SW480 (cell line): Measurements from ENCODE around the gene ZBTB24.
A peak's percentile ranks its signal among the peaks of the same experiment; 100 is the strongest.

Experiments
- DNase-seq: peaks from one replicate; pipeline ENCODE4 v3.0.0-alpha.2; 2016; ENCODE audit warnings: low spot score

Gene ZBTB24

GRCh38 chr6:109449795-109450673 is 33.0 kb downstream of the ZBTB24 start:
- DNase-seq = no peak

- DNase-seq = no peak
These were observed 33.8 kb downstream of the ZBTB24 start for GRCh38 chr6:109449064-109449794.

GRCh38 chr6:109448615-109449014 is 34.4 kb downstream of the ZBTB24 start:
- no peak for DNase-seq

GRCh38 chr6:109447878-109448555 is 35.0 kb downstream of the ZBTB24 start:
- no peak for DNase-seq

- no peak for DNase-seq
These were observed 35.9 kb downstream of the ZBTB24 start for GRCh38 chr6:109447087-109447486.

GRCh38 chr6:109446541-109446940 is 36.5 kb downstream of the ZBTB24 start:
- DNase-seq = no peak

GRCh38 chr6:109446072-109446471 is 36.9 kb downstream of the ZBTB24 start:
- DNase-seq = no peak

GRCh38 chr6:109445382-109445781 is 37.6 kb downstream of the ZBTB24 start:
- no peak for DNase-seq

- no peak for DNase-seq
These were observed 39.5 kb downstream of the ZBTB24 start for GRCh38 chr6:109443425-109443950.

- no peak for DNase-seq
These were observed 40.6 kb downstream of the ZBTB24 start for GRCh38 chr6:109442393-109442924.

- peak; percentile 44 for DNase-seq
These were observed 41.8 kb downstream of the ZBTB24 start for GRCh38 chr6:109441069-109441816.

GRCh38 chr6:109440331-109441068 is 42.5 kb downstream of the ZBTB24 start, which contains the start of the genes PPIL6 and SMPD2:
Gene PPIL6 (minus strand): TSS chr6:109440628. CDS start chr6:109440590, 38 bp downstream.
Gene SMPD2 (plus strand): TSS chr6:109440724. CDS start chr6:109441122, 398 bp downstream.
- DNase-seq = peak; percentile 75

- no peak for DNase-seq
These were observed 47.0 kb downstream of the ZBTB24 start for GRCh38 chr6:109436041-109436440.

GRCh38 chr6:109434456-109434855 is 48.6 kb downstream of the ZBTB24 start:
- DNase-seq = no peak

- DNase-seq = no peak
These were observed 53.5 kb downstream of the ZBTB24 start for GRCh38 chr6:109429496-109429895.

- DNase-seq = no peak
These were observed 54.0 kb downstream of the ZBTB24 start for GRCh38 chr6:109428889-109429477.

GRCh38 chr6:109424946-109425345 is 58.1 kb downstream of the ZBTB24 start:
- DNase-seq = no peak

GRCh38 chr6:109421184-109421583 is 61.8 kb downstream of the ZBTB24 start:
- DNase-seq = no peak

- DNase-seq = no peak
These were observed 62.3 kb downstream of the ZBTB24 start for GRCh38 chr6:109420751-109421150.

GRCh38 chr6:109417646-109418045 is 65.4 kb downstream of the ZBTB24 start:
- DNase-seq = no peak
